K562 (cell line): ENCODE measurements around the gene RORB. TPM values are rescaled to one million over a fixed set of nuclear protein-coding genes. Genes with fewer than 3 reads are reported as not detected.

Source experiments
- CHD2 ChIP-seq: IDR thresholded peaks from 2 replicates; pipeline ENCODE4 v1.6.1; 2011; ENCODE audit warnings: low read depth, low read length
- YBX1 ChIP-seq: fragments of 450-650 bp; IDR thresholded peaks from 2 replicates; pipeline ENCODE4 v1.7.1; 2016; ENCODE audit warnings: mild to moderate bottlenecking
- ZNF263 ChIP-seq: sonication (generic); formaldehyde crosslinking; IDR thresholded peaks from 2 replicates; pipeline ENCODE4 v1.8.0; 2022; ENCODE audit warnings: mild to moderate bottlenecking, missing genetic modification reagents, borderline replicate concordance
- polyA plus RNA-seq, 8 experiments: library from polyadenylated mRNA; depleted of rRNA in 4 of 8; stranded (reverse) in 5 of 8; unstranded in 3 of 8; fragments of >200 nt; fragmentation: Nextera tagmentation in 2 of 8; fragmentation: Illumina TruSeq in 1 of 8; extraction: Ambion mirVana in 2 of 8; extraction: Trizol in 1 of 8; gene quantifications; 2 replicates each; pipeline versions ENCODE4 v1.2.1 to v1.2.3, GENCODE V29; 2011 to 2014; ENCODE audit warnings: inconsistent platforms in 1 of 8, missing spikeins in 1 of 8
- total RNA-seq, 7 experiments: library from RNA; depleted of rRNA in 6 of 7; stranded (reverse); fragments of >200 nt in 6 of 7; fragmentation: Illumina TruSeq in 2 of 7; extraction: Trizol in 2 of 7; gene quantifications; 2 replicates each; pipeline versions ENCODE4 v1.2.1 to v1.2.3, GENCODE V29; 2011 to 2021; ENCODE audit warnings: low replicate concordance in 1 of 7
- TF ChIP-seq, protein P1 (sequence below): fragments of 250-450 bp; sonication (Bioruptor Pico); IDR thresholded peaks from 2 replicates; pipeline ENCODE4 v1.4.0; 2020; ENCODE audit warnings: borderline replicate concordance
- TF ChIP-seq, protein P2 (sequence below): fragments of 450-650 bp; conservative IDR thresholded peaks from 2 replicates; pipeline ENCODE4 v1.6.1; 2016; ENCODE audit warnings: missing genetic modification characterization, low read depth, mild to moderate bottlenecking, control low read depth, missing compliant biosample characterization
- TF ChIP-seq, protein P3 (sequence below): fragments of 450-650 bp; IDR thresholded peaks from 2 replicates; pipeline ENCODE4 v1.6.1; 2014; ENCODE audit warnings: low read depth, mild to moderate bottlenecking, moderate library complexity, borderline replicate concordance

The RORB gene
- total and polyA plus RNA-seq, 9 of the 15 experiments (the other 6 are each of a cell fraction or from before 2014, with no cell fraction given) = not detected

DNA sequence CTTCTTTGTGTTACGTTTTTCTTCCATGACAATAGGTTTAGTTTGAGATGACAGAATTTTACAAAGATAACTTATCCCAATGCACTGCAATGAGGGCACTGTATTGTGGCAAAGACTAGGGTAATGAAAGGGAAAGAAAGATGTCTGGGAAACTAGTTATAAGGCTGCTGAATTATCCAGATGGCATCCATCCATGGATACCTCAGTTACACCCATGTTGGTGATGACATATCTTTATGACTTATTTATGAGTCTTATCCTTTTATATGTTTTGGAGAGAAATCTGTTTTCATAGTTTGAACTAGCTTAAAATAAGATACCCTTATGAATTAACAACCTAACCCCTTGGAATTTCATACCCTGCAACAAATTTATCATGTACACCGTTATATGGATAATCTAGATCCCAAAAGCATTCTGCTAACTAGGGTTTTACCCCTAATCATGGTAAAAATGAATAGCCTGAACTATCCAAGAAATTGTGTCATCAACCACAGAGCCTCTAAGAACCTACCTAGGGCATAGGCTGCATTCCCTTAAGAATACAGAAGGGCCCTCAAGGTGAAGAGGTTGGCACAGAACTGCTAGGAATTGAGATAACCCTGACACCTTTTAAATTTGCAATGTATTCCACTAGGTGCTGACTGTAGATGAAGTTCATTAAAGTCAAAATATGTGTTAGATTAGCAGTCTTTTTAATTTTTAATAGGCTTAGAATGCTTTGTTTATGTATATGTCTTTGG, 49.5 kb upstream of the RORB start (continued):
- TF ChIP-seq, protein P1, sequence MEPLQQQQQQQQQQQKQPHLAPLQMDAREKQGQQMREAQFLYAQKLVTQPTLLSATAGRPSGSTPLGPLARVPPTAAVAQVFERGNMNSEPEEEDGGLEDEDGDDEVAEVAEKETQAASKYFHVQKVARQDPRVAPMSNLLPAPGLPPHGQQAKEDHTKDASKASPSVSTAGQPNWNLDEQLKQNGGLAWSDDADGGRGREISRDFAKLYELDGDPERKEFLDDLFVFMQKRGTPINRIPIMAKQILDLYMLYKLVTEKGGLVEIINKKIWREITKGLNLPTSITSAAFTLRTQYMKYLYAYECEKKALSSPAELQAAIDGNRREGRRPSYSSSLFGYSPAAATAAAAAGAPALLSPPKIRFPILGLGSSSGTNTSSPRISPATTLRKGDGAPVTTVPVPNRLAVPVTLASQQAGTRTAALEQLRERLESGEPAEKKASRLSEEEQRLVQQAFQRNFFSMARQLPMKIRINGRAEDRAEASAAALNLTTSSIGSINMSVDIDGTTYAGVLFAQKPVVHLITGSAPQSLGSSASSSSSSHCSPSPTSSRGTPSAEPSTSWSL (CRISPR knock-in tag) = no peak
- TF ChIP-seq YBX1 (no peak), ZNF263 (CRISPR knock-in tag) (no peak), CHD2 (no peak)
- TF ChIP-seq, protein P2, sequence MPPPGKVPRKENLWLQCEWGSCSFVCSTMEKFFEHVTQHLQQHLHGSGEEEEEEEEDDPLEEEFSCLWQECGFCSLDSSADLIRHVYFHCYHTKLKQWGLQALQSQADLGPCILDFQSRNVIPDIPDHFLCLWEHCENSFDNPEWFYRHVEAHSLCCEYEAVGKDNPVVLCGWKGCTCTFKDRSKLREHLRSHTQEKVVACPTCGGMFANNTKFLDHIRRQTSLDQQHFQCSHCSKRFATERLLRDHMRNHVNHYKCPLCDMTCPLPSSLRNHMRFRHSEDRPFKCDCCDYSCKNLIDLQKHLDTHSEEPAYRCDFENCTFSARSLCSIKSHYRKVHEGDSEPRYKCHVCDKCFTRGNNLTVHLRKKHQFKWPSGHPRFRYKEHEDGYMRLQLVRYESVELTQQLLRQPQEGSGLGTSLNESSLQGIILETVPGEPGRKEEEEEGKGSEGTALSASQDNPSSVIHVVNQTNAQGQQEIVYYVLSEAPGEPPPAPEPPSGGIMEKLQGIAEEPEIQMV = no peak
- TF ChIP-seq, protein P3, sequence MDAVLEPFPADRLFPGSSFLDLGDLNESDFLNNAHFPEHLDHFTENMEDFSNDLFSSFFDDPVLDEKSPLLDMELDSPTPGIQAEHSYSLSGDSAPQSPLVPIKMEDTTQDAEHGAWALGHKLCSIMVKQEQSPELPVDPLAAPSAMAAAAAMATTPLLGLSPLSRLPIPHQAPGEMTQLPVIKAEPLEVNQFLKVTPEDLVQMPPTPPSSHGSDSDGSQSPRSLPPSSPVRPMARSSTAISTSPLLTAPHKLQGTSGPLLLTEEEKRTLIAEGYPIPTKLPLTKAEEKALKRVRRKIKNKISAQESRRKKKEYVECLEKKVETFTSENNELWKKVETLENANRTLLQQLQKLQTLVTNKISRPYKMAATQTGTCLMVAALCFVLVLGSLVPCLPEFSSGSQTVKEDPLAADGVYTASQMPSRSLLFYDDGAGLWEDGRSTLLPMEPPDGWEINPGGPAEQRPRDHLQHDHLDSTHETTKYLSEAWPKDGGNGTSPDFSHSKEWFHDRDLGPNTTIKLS = no peak
